Thyroid gland (tissue), 4 donors: Measurements from ENCODE around the gene PEX14. TPM values are rescaled to one million over a fixed set of nuclear protein-coding genes. Genes with fewer than 3 reads are reported as not detected.

ENCODE experiments used
- DNase-seq, 2 donors: peaks; one replicate each; pipeline ENCODE4 v3.0.0-alpha.2; 2019
- H3K27ac ChIP-seq, 3 donors: fragments of 200-600 bp; sonication (generic); 1 replicate in 2 of 3; 2 replicates in 1 of 3; pipeline ENCODE4 v1.5.1; 2016 to 2019; ENCODE audit warnings: mild to moderate bottlenecking in 1 of 3, moderate library complexity in 1 of 3
- H3K27me3 ChIP-seq: fragments of 200-600 bp; sonication (generic); one replicate; pipeline ENCODE4 v1.5.1; 2019
- H3K36me3 ChIP-seq, 2 donors: fragments of 200-600 bp; sonication (generic); one replicate each; pipeline ENCODE4 v1.5.1; 2016 to 2019
- H3K4me1 ChIP-seq, 2 donors: fragments of 200-600 bp; sonication (generic); one replicate each; pipeline ENCODE4 v1.5.1; 2017 to 2019
- H3K4me3 ChIP-seq, 3 donors: fragments of 200-600 bp; sonication (generic); replicated peaks in 1 of 3; 1 replicate in 2 of 3; 2 replicates in 1 of 3; pipeline ENCODE4 v1.5.1; 2016; ENCODE audit warnings: mild to moderate bottlenecking in 1 of 3
- H3K9me3 ChIP-seq: fragments of 200-600 bp; sonication (generic); one replicate; pipeline ENCODE4 v1.5.1; 2017
- POLR2A ChIP-seq, 2 donors: fragments of 450-650 bp; IDR thresholded peaks; one replicate each; pipeline ENCODE4 v1.6.1; 2017; ENCODE audit warnings: antibody characterized with exemption in 2 of 2, mild to moderate bottlenecking in 2 of 2, moderate library complexity in 1 of 2
- WGBS, 2 donors: methylation state at CpG; one replicate each; pipeline ENCODE4 v1.1.5; 2017; 5-methylcytosine and 5-hydroxymethylcytosine counted together
- intact Hi-C: fragments of 100-400 bp; cut with DNase I; formaldehyde crosslinking; loops from one replicate; pipeline ENCODE4 v1.15.1; 2023
- total RNA-seq, 4 donors: library from RNA; depleted of rRNA; stranded (reverse); fragments of >200 nt; gene quantifications; one replicate each; pipeline ENCODE4 v1.2.3, GENCODE V29; 2016
- TF ChIP-seq, protein P1 (sequence below), 6 experiments: fragments of 200-600 bp in 3 of 6; fragments of 450-650 bp in 3 of 6; sonication (generic) in 3 of 6; IDR thresholded peaks; one replicate each; pipeline ENCODE4 v1.5.1; 2016 to 2019; ENCODE audit warnings: antibody characterized with exemption in 6 of 6, mild to moderate bottlenecking in 2 of 6, inconsistent platforms in 1 of 6, moderate library complexity in 1 of 6

The PEX14 gene
- total RNA-seq, 4 donors from 2014 or later, result 14.0 to 28.4 (median 20.7) TPM

- H3K27ac ChIP-seq, result no peak overlapping the region
- H3K4me3 ChIP-seq, result no peak overlapping the region
- no peaks in the 10 kb centered on the region for H3K9me3 ChIP-seq
- no peaks in the 10 kb centered on the region for H3K27me3 ChIP-seq
- H3K4me1 ChIP-seq, result peaks cover 0 to 7% of the 10 kb centered on the region in 2 donors
- 79 to 80% methylated on average over 70 to 87 of the region's 108 CpGs for WGBS, 2 donors
- TF ChIP-seq POLR2A (IDR thresholded peaks at IDR 0.05), result no peak
- TF ChIP-seq, protein P1, sequence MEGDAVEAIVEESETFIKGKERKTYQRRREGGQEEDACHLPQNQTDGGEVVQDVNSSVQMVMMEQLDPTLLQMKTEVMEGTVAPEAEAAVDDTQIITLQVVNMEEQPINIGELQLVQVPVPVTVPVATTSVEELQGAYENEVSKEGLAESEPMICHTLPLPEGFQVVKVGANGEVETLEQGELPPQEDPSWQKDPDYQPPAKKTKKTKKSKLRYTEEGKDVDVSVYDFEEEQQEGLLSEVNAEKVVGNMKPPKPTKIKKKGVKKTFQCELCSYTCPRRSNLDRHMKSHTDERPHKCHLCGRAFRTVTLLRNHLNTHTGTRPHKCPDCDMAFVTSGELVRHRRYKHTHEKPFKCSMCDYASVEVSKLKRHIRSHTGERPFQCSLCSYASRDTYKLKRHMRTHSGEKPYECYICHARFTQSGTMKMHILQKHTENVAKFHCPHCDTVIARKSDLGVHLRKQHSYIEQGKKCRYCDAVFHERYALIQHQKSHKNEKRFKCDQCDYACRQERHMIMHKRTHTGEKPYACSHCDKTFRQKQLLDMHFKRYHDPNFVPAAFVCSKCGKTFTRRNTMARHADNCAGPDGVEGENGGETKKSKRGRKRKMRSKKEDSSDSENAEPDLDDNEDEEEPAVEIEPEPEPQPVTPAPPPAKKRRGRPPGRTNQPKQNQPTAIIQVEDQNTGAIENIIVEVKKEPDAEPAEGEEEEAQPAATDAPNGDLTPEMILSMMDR (IDR thresholded peaks at IDR 0.05), result no peak
- intact Hi-C loops, result no loop called here
- DNase-seq, result no peak
- H3K36me3 ChIP-seq, result peaks cover 4 to 7% of the 10 kb centered on the region in 2 donors
Measured at GRCh38 chr1:10639011-10639774, 164.4 kb downstream of the PEX14 start.

DNA sequence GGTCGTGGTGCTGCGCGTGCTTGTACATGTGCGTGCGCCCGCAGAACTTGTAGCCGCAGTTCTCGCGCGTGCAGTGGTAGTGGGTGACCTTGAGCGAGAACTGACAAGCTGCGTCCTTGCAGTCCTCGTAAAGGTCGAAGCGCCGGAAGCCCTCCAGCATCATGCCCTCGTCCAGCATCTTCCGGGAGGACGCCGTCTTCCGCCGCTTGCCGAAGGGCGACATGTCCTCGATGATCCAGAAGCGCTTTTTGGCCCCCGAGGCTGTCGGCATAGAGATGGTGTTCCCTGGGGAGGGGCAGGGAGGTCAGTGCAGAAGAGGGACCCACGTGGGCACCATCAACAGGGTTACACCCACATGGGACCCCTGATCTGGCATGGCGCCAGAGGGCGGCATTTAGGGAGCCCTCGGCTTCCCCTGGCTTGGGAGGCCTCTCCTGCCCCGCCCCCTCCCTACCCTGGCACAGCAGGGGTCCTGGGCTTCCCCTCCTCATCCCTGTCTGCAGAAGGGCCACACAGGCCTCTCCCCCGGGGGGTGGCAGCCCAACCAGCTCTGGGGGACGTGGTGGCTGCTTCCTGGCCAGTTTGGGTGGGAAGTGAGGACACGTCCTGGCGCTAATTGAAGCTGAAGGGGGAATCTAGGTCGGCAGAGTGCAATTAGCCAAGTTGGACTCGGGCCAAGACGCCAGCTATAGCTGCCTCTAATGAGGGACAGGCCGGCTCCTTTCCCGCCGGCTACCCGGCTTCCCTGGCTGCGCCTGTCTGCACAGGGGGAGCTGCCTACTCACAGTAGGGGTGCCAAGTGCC is 165.2 kb downstream of the PEX14 start:
- TF ChIP-seq, protein P1 (IDR thresholded peaks at IDR 0.05), result no peak
- TF ChIP-seq POLR2A (IDR thresholded peaks at IDR 0.05), result no peak
- intact Hi-C loops, result loop anchor here (10.0 kb wide), 1 partner anchor 105 kb away; no protein-coding TSS in a partner anchor
- Histone ChIP-seq H3K9me3 (no peaks in the 10 kb centered on the region), H3K4me3 (no peak overlapping the region), H3K4me1 (peaks cover 0 to under 1% of the 10 kb centered on the region in 2 donors), H3K27ac (peak overlapping the region in 1 of 3 donors; percentile 33), H3K27me3 (no peaks in the 10 kb centered on the region), H3K36me3 (peaks cover 4 to 10% of the 10 kb centered on the region in 2 donors)
- no peak for DNase-seq
- 90 to 92% methylated on average over 37 to 38 of the region's 45 CpGs for WGBS, 2 donors

- Histone ChIP-seq H3K36me3 (peaks cover 4 to 16% of the 10 kb centered on the region in 2 donors), H3K4me3 (no peak overlapping the region), H3K4me1 (no peaks in the 10 kb centered on the region), H3K27ac (peak overlapping the region in 1 of 3 donors; percentile 33), H3K27me3 (no peaks in the 10 kb centered on the region), H3K9me3 (no peaks in the 10 kb centered on the region)
- TF ChIP-seq POLR2A (IDR thresholded peaks at IDR 0.05), result no peak
- TF ChIP-seq, protein P1 (IDR thresholded peaks at IDR 0.05), result no peak
- intact Hi-C loops, result loop anchor here (10.0 kb wide), 1 partner anchor 106 kb away; no protein-coding TSS in a partner anchor
- 94 to 96% methylated on average over 12 to 15 of the region's 16 CpGs for WGBS, 2 donors
- DNase-seq, result no peak
Measured at GRCh38 chr1:10640843-10641553, 166.2 kb downstream of the PEX14 start.

- H3K27ac ChIP-seq, result no peak overlapping the region
- H3K9me3 ChIP-seq, result no peaks in the 10 kb centered on the region
- no peaks in the 10 kb centered on the region for H3K4me1 ChIP-seq
- DNase-seq, result no peak
- H3K27me3 ChIP-seq, result no peaks in the 10 kb centered on the region
- no peak for TF ChIP-seq POLR2A (IDR thresholded peaks at IDR 0.05)
- TF ChIP-seq, protein P1 (IDR thresholded peaks at IDR 0.05), result no peak
- no peak overlapping the region for H3K4me3 ChIP-seq
- intact Hi-C loops, result loop anchor here (10.0 kb wide), 1 partner anchor 107 kb away; no protein-coding TSS in a partner anchor
- 88 to 92% methylated on average over 23 to 24 of the region's 24 CpGs for WGBS, 2 donors
- H3K36me3 ChIP-seq, result peaks cover 4 to 16% of the 10 kb centered on the region in 2 donors
Measured at GRCh38 chr1:10641976-10642375, 167.2 kb downstream of the PEX14 start.
